ENCODE results near the gene SURF1. TPM values are rescaled to one million over a fixed set of nuclear protein-coding genes. Genes with fewer than 3 reads are reported as not detected.
"Not testable (repeated sequence)": the region's sequence is repeated elsewhere in the genome, so short reads cannot be mapped to it uniquely, and the experiment has no call there.

Gene SURF1
- total RNA-seq, 1 experiment from 2014 or later, result 57.7 TPM

DNA sequence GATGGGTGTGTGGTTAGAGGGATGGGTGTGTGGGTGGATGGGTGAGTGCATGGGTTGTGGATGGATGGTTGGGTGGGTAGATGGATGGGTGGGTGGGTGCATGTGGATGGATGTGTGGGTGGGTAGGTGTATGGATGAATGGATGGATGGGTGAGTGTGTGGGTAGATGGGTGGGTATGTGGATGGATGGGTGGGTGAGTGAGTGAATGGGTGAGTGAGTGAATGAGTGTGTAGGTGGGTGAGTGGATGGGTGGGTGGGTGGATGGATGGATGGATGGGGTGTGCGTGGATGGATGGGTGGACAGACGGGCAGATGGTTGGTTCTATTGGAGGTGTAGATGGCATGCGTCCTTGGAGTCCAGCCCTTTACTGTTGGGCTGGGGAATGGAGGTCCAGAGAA, 37.1 kb upstream of the SURF1 start:
- no peak for DNase-seq
- Histone ChIP-seq H4K20me1 (ENCODE audit: insufficient read depth) (no peaks in the 10 kb centered on the region), H3K9me2 (ENCODE audit: insufficient read depth) (no peaks in the 10 kb centered on the region), H3K4me1 (replicated peaks; ENCODE audit: insufficient read depth) (no peaks in the 10 kb centered on the region), H3K79me2 (ENCODE audit: low read depth) (no peaks in the 10 kb centered on the region), H3K27me3 (ENCODE audit: insufficient read depth, low read depth) (peaks cover 56% of the 10 kb centered on the region), H3K4me3 (no peak overlapping the region), H3F3A (ENCODE audit: insufficient read depth, low read depth) (no peaks in the 10 kb centered on the region), H2AFZ (no peak overlapping the region), H3K4me2 (no peak overlapping the region), H3K36me3 (ENCODE audit: low read depth) (no peaks in the 10 kb centered on the region), H3K9me3 (ENCODE audit: insufficient read depth, low read depth) (no peaks in the 10 kb centered on the region), H3K27ac (no peak overlapping the region)
- intact Hi-C loops (cut with micrococcal nuclease; ENCODE audit: unreplicated experiment), result no loop called here
- ChIA-PET CTCF (no interaction called here), POLR2A (ENCODE audit: unreplicated experiment) (no interaction called here)
- no TSS peak for BruUV-seq (replicated peaks)
- TF ChIP-seq EZH2 (IDR thresholded peaks at IDR 0.05; ENCODE audit: low read depth), result no peak
- TF ChIP-seq, protein P1, sequence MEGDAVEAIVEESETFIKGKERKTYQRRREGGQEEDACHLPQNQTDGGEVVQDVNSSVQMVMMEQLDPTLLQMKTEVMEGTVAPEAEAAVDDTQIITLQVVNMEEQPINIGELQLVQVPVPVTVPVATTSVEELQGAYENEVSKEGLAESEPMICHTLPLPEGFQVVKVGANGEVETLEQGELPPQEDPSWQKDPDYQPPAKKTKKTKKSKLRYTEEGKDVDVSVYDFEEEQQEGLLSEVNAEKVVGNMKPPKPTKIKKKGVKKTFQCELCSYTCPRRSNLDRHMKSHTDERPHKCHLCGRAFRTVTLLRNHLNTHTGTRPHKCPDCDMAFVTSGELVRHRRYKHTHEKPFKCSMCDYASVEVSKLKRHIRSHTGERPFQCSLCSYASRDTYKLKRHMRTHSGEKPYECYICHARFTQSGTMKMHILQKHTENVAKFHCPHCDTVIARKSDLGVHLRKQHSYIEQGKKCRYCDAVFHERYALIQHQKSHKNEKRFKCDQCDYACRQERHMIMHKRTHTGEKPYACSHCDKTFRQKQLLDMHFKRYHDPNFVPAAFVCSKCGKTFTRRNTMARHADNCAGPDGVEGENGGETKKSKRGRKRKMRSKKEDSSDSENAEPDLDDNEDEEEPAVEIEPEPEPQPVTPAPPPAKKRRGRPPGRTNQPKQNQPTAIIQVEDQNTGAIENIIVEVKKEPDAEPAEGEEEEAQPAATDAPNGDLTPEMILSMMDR (conservative IDR thresholded peaks at IDR 0.05), result no peak

GRCh38 chr9:133392308-133392707, 36.0 kb upstream of the SURF1 start:
- BruUV-seq (replicated peaks); H3K79me2 ChIP-seq (ENCODE audit: low read depth); H3K36me3 ChIP-seq (ENCODE audit: low read depth); POLR2A ChIA-PET (ENCODE audit: unreplicated experiment); H3K4me3 ChIP-seq; H3K4me2 ChIP-seq; intact Hi-C loops (cut with micrococcal nuclease; ENCODE audit: unreplicated experiment); DNase-seq; H3K4me1 ChIP-seq (replicated peaks; ENCODE audit: insufficient read depth); H2AFZ ChIP-seq; H3K27ac ChIP-seq; H3F3A ChIP-seq (ENCODE audit: insufficient read depth, low read depth); H4K20me1 ChIP-seq (ENCODE audit: insufficient read depth); H3K9me2 ChIP-seq (ENCODE audit: insufficient read depth); CTCF ChIA-PET; H3K9me3 ChIP-seq (ENCODE audit: insufficient read depth, low read depth): not testable (repeated sequence)
- H3K27me3 ChIP-seq (ENCODE audit: insufficient read depth, low read depth), result peaks cover 46% of the 10 kb centered on the region

- not testable (repeated sequence) for BruUV-seq (replicated peaks)
These were observed 35.2 kb upstream of the SURF1 start for GRCh38 chr9:133391449-133391848.

DNA sequence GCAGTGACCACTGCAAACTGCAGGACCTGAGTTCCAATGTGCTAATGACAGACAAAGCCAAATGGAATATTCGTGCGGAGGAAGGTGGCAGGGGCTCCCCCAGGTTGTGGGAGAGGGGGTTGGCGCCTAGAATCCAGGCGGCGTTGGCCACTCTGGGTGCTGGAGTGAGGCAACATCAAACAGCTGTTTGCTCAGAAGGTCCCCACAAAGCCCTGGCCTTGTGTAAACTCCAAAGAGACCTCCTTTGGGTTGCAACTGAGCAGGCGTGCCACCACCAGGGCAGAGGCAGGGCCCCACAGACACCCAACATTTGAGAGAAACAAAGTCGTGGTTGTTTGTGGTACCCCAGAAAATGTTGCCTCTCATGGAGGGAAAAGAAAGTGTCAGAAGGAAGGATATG, 34.4 kb upstream of the SURF1 start:
- Histone ChIP-seq H3K9me3 (ENCODE audit: insufficient read depth, low read depth) (no peaks in the 10 kb centered on the region), H3K9me2 (ENCODE audit: insufficient read depth) (no peaks in the 10 kb centered on the region), H3K4me2 (no peak overlapping the region), H3F3A (ENCODE audit: insufficient read depth, low read depth) (no peaks in the 10 kb centered on the region), H3K79me2 (ENCODE audit: low read depth) (no peaks in the 10 kb centered on the region), H3K36me3 (ENCODE audit: low read depth) (no peaks in the 10 kb centered on the region), H2AFZ (no peak overlapping the region), H4K20me1 (ENCODE audit: insufficient read depth) (no peaks in the 10 kb centered on the region), H3K4me1 (replicated peaks; ENCODE audit: insufficient read depth) (no peaks in the 10 kb centered on the region), H3K27ac (no peak overlapping the region), H3K27me3 (ENCODE audit: insufficient read depth, low read depth) (peaks cover 36% of the 10 kb centered on the region), H3K4me3 (no peak overlapping the region)
- intact Hi-C loops (cut with micrococcal nuclease; ENCODE audit: unreplicated experiment), result no loop called here
- DNase-seq, result no peak
- TF ChIP-seq EZH2 (IDR thresholded peaks at IDR 0.05; ENCODE audit: low read depth), result no peak
- TF ChIP-seq, protein P1 (conservative IDR thresholded peaks at IDR 0.05), result no peak
- POLR2A ChIA-PET (ENCODE audit: unreplicated experiment), result no interaction called here
- CTCF ChIA-PET, result no interaction called here
- BruUV-seq (replicated peaks), result no TSS peak

More at GRCh38 chr9:133391449-133391848, 35.2 kb upstream of the SURF1 start:
- H3K79me2 ChIP-seq (ENCODE audit: low read depth); CTCF ChIA-PET; H2AFZ ChIP-seq; H3K4me3 ChIP-seq; H4K20me1 ChIP-seq (ENCODE audit: insufficient read depth); H3K27ac ChIP-seq; H3K36me3 ChIP-seq (ENCODE audit: low read depth); DNase-seq; POLR2A ChIA-PET (ENCODE audit: unreplicated experiment); H3K4me1 ChIP-seq (replicated peaks; ENCODE audit: insufficient read depth); H3K9me2 ChIP-seq (ENCODE audit: insufficient read depth); H3F3A ChIP-seq (ENCODE audit: insufficient read depth, low read depth); intact Hi-C loops (cut with micrococcal nuclease; ENCODE audit: unreplicated experiment); H3K9me3 ChIP-seq (ENCODE audit: insufficient read depth, low read depth): not testable (repeated sequence)
- H3K27me3 ChIP-seq (ENCODE audit: insufficient read depth, low read depth), result peaks cover 40% of the 10 kb centered on the region
- H3K4me2 ChIP-seq, result 0 out of 2 replicates have a peak overlapping the region, but pooled peaks have one; percentile 23

Measured in PC-9 (cell line).